GM12878 (cell line): ENCODE data around the gene DSE. TPM values are rescaled to one million over a fixed set of nuclear protein-coding genes. Genes with fewer than 3 reads are reported as not detected.
A peak's percentile ranks its signal among the peaks of the same experiment; 100 is the strongest.

ENCODE experiments used
- ATAC-seq: fragments of 200-7000 bp; cut with Tn5 transposase; 3 replicates; pipeline ENCODE4 v1.9.1; 2020; ENCODE audit warnings: mild to moderate bottlenecking, moderate library complexity
- BruUV-seq: library from RNA; stranded (reverse); fragments of 400-500 nt; replicated peaks from 2 replicates; lab custom pipeline; 2021; lab: Mats Ljungman, UMichigan
- CTCF ChIA-PET: fragments of 300-600 bp; sonication (Branson Sonifier 250); formaldehyde crosslinking; extraction: SDS; loops from one replicate; lab custom pipeline; 2021; ENCODE audit warnings: inconsistent platforms; lab: Yijun Ruan, JAX
- POLR2A ChIA-PET: fragments of 350-600 bp; formaldehyde crosslinking; extraction: SDS; loops from one replicate; lab custom pipeline; 2021; ENCODE audit warnings: inconsistent platforms; lab: Charles Lee
- RAD21 ChIA-PET: fragments of 300-600 bp; sonication (Branson Sonifier 250); formaldehyde crosslinking; loops from one replicate; lab custom pipeline; 2023; ENCODE audit warnings: antibody characterized with exemption; ENCODE audit not compliant: unreplicated experiment; lab: Charles Lee
- SMC1A ChIA-PET: fragments of 300-600 bp; sonication (Branson Sonifier 250); formaldehyde crosslinking; loops from one replicate; lab custom pipeline; 2023; ENCODE audit not compliant: unreplicated experiment, uncharacterized antibody; lab: Charles Lee
- DNase-seq: peaks from one replicate; pipeline ENCODE4 v3.0.0-alpha.2; 2011; ENCODE audit warnings: low read depth, low spot score
- FAIRE-seq: peaks from 3 replicates; lab custom pipeline; 2011; peaks lifted over from hg19 to GRCh38; lab: Jason Lieb, UNC
- H2AFZ ChIP-seq: 2 replicates; pipeline ENCODE4 v1.6.0; 2011; ENCODE audit warnings: low read depth, low read length, control low read depth; ENCODE audit not compliant: control insufficient read depth
- H3K27ac ChIP-seq: 2 replicates; pipeline ENCODE4 v1.5.1; 2011; ENCODE audit warnings: control low read depth; ENCODE audit not compliant: control insufficient read depth, insufficient read depth
- H3K27me3 ChIP-seq, 2 experiments: replicated peaks in 1 of 2; 2 replicates each; pipeline versions ENCODE4 v1.6.0 to v1.6.1; 2011; ENCODE audit warnings: low read length in 1 of 2; ENCODE audit not compliant: control insufficient read depth in 2 of 2, insufficient read depth in 2 of 2
- H3K36me3 ChIP-seq, 2 experiments: 2 replicates each; pipeline ENCODE4 v1.5.1; 2011; ENCODE audit warnings: low read length in 1 of 2; ENCODE audit not compliant: control insufficient read depth in 2 of 2, insufficient read depth in 2 of 2
- H3K4me1 ChIP-seq: 2 replicates; pipeline ENCODE4 v1.6.1; 2011; ENCODE audit warnings: mild to moderate bottlenecking, low read length, moderate library complexity, mixed read lengths; ENCODE audit not compliant: control insufficient read depth, insufficient read depth
- H3K4me2 ChIP-seq: 2 replicates; pipeline ENCODE4 v1.6.0; 2011; ENCODE audit warnings: control low read depth; ENCODE audit not compliant: control insufficient read depth, insufficient read depth
- H3K4me3 ChIP-seq: fragments of 200-600 bp; sonication (generic); 2 replicates; pipeline ENCODE4 v1.5.1; 2016
- H3K79me2 ChIP-seq: 2 replicates; pipeline ENCODE4 v1.6.0; 2011; ENCODE audit warnings: low read length; ENCODE audit not compliant: control insufficient read depth, insufficient read depth
- H3K9ac ChIP-seq: 2 replicates; pipeline ENCODE4 v1.8.0; 2011; ENCODE audit warnings: low read length, control low read depth, mixed read lengths; ENCODE audit not compliant: control insufficient read depth, insufficient read depth
- H3K9me3 ChIP-seq: replicated peaks from 3 replicates; pipeline ENCODE4 v1.5.1; 2011; ENCODE audit warnings: mild to moderate bottlenecking, low read length; ENCODE audit not compliant: control insufficient read depth, insufficient read depth
- H4K20me1 ChIP-seq: 2 replicates; pipeline ENCODE4 v1.6.0; 2011; ENCODE audit not compliant: control insufficient read depth, insufficient read depth
- CEBPB ChIP-seq, 2 experiments: fragments of 150-350 bp in 1 of 2; IDR thresholded peaks; 2 replicates each; pipeline ENCODE4 v1.6.1; 2012 to 2014; ENCODE audit warnings: low read depth in 2 of 2, low read length in 2 of 2, borderline replicate concordance in 1 of 2, inconsistent platforms in 1 of 2
- IKZF2 ChIP-seq, 2 experiments: fragments of 450-650 bp; IDR thresholded peaks; 2 replicates each; pipeline ENCODE4 v1.6.1; 2017; ENCODE audit warnings: mild to moderate bottlenecking in 2 of 2, moderate library complexity in 2 of 2
- MTA2 ChIP-seq: fragments of 450-650 bp; IDR thresholded peaks from 2 replicates; pipeline ENCODE4 v1.6.1; 2016; ENCODE audit warnings: low read depth, mild to moderate bottlenecking, moderate library complexity
- NFYA ChIP-seq: IDR thresholded peaks from 2 replicates; pipeline ENCODE4 v1.6.1; 2011; ENCODE audit warnings: low read depth, mild to moderate bottlenecking, low read length, improper control_type of control experiment, borderline replicate concordance
- SMAD1 ChIP-seq: fragments of 450-650 bp; IDR thresholded peaks from 2 replicates; pipeline ENCODE4 v1.6.1; 2018; ENCODE audit warnings: mild to moderate bottlenecking, low read depth; ENCODE audit not compliant: partially characterized antibody
- SMC3 ChIP-seq: IDR thresholded peaks from 2 replicates; pipeline ENCODE4 v1.6.1; 2011; ENCODE audit warnings: low read length, improper control_type of control experiment, borderline replicate concordance
- STAT3 ChIP-seq: IDR thresholded peaks from 2 replicates; pipeline ENCODE4 v1.6.1; 2011; ENCODE audit warnings: low read depth, low read length, improper control_type of control experiment
- ZNF207 ChIP-seq: fragments of 450-650 bp; IDR thresholded peaks from 2 replicates; pipeline ENCODE4 v1.6.1; 2014; ENCODE audit warnings: antibody characterized with exemption, mild to moderate bottlenecking, borderline replicate concordance
- WGBS: methylation state at CpG from one replicate; pipeline ENCODE4 v1.1.6; 2016; ENCODE audit warnings: low lambda C conversion rate; ENCODE audit not compliant: insufficient replicate concordance, insufficient coverage; ENCODE audit errors: missing lambda C conversion rate; 5-methylcytosine and 5-hydroxymethylcytosine counted together
- in situ Hi-C: fragments of 300-500 bp; cut with MboI; formaldehyde crosslinking; loops from 9 replicates; pipeline ENCODE4 v1.14.3; 2018; ENCODE audit warnings: mixed read lengths
- intact Hi-C: fragments of 100-400 bp; cut with micrococcal nuclease; formaldehyde crosslinking; loops from one replicate; pipeline ENCODE4 v1.14.2; 2022; ENCODE audit not compliant: unreplicated experiment
- polyA plus RNA-seq, 11 experiments: library from polyadenylated mRNA; depleted of rRNA in 4 of 11; unstranded in 6 of 11; stranded (reverse) in 5 of 11; fragments of >200 nt; fragmentation: Nextera tagmentation in 4 of 11; fragmentation: Illumina TruSeq in 1 of 11; extraction: Ambion mirVana in 4 of 11; extraction: Trizol in 1 of 11; gene quantifications; 1 replicate in 1 of 11; 2 replicates in 10 of 11; pipeline versions ENCODE4 v1.2.1 to v1.2.3, GENCODE V29; 2011 to 2016; ENCODE audit warnings: inconsistent platforms in 2 of 11, missing spikeins in 2 of 11, low read depth in 1 of 11
- total RNA-seq, 4 experiments: library from RNA; depleted of rRNA in 3 of 4; stranded (reverse); fragments of >200 nt in 3 of 4; fragmentation: Illumina TruSeq in 1 of 4; extraction: Trizol in 1 of 4; gene quantifications; 2 replicates each; pipeline versions ENCODE4 v1.2.1 to v1.2.3, GENCODE V29; 2013 to 2021
- TF ChIP-seq, protein P1 (sequence below): IDR thresholded peaks from 2 replicates; pipeline ENCODE4 v1.6.1; 2011; ENCODE audit warnings: low read depth, mild to moderate bottlenecking, low read length, moderate library complexity, borderline replicate concordance; ENCODE audit errors: extremely low read depth

DSE gene
- total and polyA plus RNA-seq, 10 of the 15 experiments (the other 5 are each of a cell fraction or from before 2014, with no cell fraction given): 12.6 to 76.4 (median 43.0) TPM

- TF ChIP-seq SMAD1: no peak
- TF ChIP-seq CEBPB (IDR thresholded peaks at IDR 0.05; ENCODE audit: borderline replicate concordance in 1 of 2, low read depth in 2 of 2, low read length in 2 of 2): no peak
- no peak for TF ChIP-seq ZNF207
- no peak for TF ChIP-seq NFYA
- TF ChIP-seq, protein P1, sequence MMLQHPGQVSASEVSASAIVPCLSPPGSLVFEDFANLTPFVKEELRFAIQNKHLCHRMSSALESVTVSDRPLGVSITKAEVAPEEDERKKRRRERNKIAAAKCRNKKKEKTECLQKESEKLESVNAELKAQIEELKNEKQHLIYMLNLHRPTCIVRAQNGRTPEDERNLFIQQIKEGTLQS: no peak
- no peak for TF ChIP-seq STAT3
Measured at GRCh38 chr6:116384727-116385458, 14.1 kb downstream of the DSE start (continued).

DNA sequence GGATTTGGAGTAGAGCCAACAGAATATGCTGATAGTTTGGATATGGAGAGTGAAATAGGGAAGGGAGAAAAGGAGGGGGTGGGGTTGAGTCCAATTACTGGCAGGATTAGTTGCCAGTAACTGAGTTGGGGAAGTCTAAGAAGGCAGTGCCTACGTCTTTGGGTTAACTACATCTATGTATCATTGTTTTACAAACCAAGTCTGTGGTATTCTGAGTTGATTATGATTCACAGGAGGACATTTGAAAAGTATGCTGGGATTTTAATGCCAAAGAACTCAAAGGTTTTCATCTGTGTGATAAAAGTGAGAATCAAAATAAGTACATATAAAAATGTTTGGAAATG, 14.7 kb downstream of the DSE start:
- TF ChIP-seq STAT3 (0 out of 2 replicates have a peak, but pooled peaks have one; percentile 33), MTA2 (peak; percentile 24; the same call in 1 of the 2 replicates), IKZF2 (IDR thresholded peaks at IDR 0.05) (0 out of 4 replicates have a peak, but pooled peaks of 1 of the 2 experiments have one; percentile 26), SMC3 (no peak)
- no peak for FAIRE-seq
- Histone ChIP-seq H3K27ac (peak overlapping the region; percentile 79; the same call in 1 of the 2 replicates), H3K9me3 (no peaks in the 10 kb centered on the region), H2AFZ (no peak overlapping the region), H3K27me3 (no peaks in the 10 kb centered on the region), H3K4me2 (peak overlapping the region; percentile 5; the same call in 1 of the 2 replicates), H4K20me1 (no peaks in the 10 kb centered on the region), H3K4me1 (peaks cover 47% of the 10 kb centered on the region), H3K36me3 (peaks cover 0 to 6% of the 10 kb centered on the region in 2 experiments; a peak in 1 of 4 replicates), H3K9ac (no peak overlapping the region), H3K4me3 (no peak overlapping the region), H3K79me2 (peaks cover 86% of the 10 kb centered on the region)
- ChIA-PET POLR2A (interaction anchor here (1.8 kb wide), 1 partner anchor 14 kb away, joined by 10 read pairs; no protein-coding TSS in a partner anchor), CTCF (interaction anchor here (0.7 to 1.8 kb wide), 3 partner anchors 92 to 134 kb away, joined by 3 to 4 read pairs (median 3); no protein-coding TSS in a partner anchor), SMC1A (interaction anchor here (1.0 to 2.3 kb wide), 4 partner anchors 10 to 37 kb away, joined by 4 to 21 read pairs (median 8); partner anchors contain the start of gene DSE), RAD21 (no interaction called here)
- WGBS: 7% methylated on average over 1 of the region's 1 CpG
- ATAC-seq: peak; percentile 35
- in situ Hi-C loops (no loop called here), intact Hi-C loops (no loop called here)
- no peak for DNase-seq
- no TSS peak for BruUV-seq
